Left renal cortex interstitium (tissue), 4 donors: ENCODE measurements around the gene CYGB. TPM values are rescaled to one million over a fixed set of nuclear protein-coding genes. Genes with fewer than 3 reads are reported as not detected.
"Not testable (repeated sequence)": the region's sequence is repeated elsewhere in the genome, so short reads cannot be mapped to it uniquely, and the experiment has no call there.

Experiments used
- DNase-seq, 4 donors: peaks; one replicate each; pipeline ENCODE4 v3.0.0-alpha.2; 2013; ENCODE audit warnings: low read depth in 4 of 4, low spot score in 2 of 4, missing footprints in 1 of 4
- polyA plus RNA-seq, 4 donors: library from polyadenylated mRNA; unstranded; fragments of 120-200 nt; gene quantifications; one replicate each; pipeline ENCODE4 v1.2.1, GENCODE V29; 2013; ENCODE audit not compliant: insufficient read length in 4 of 4

The CYGB gene
- polyA plus RNA-seq, 4 donors = 12.2 to 23.4 (median 14.9) TPM

DNA sequence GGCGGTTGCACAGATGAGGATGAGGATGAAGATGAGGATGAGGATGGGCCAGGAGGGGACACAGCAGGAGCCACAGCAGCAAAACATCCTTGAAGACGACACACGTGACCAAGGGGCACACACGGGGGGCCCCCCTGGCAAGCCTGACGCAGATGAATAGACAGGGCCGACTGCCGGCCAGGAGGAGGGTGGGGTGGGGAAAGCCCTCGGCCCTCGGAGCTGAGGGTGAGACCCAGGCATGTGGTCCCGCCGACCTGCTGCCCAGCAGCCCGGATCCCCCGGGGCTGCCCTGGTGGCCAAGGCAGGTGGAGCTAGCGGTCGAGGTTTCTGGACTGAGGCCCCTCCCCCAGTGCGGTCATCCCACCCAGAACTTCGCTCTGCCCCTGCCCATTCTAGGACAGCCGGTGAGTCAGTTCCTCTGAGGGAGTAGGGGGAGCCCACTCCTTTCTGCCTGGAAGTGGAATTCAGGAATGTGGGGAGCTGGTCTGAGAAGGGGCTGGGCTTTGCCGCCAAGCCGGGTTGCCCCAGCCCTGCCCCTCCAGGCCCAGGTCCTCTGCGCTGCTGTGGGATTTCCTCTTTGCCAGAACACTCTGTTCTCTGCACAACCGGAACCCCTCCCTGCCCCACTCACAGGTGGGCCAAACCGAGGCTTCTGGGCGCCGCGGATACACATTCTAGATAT lies 9.9 kb downstream of the CYGB start:
- DNase-seq = no peak

- DNase-seq = not testable (repeated sequence)
Observed at GRCh38 chr17:76527016-76527415, 10.5 kb downstream of the CYGB start.

DNA sequence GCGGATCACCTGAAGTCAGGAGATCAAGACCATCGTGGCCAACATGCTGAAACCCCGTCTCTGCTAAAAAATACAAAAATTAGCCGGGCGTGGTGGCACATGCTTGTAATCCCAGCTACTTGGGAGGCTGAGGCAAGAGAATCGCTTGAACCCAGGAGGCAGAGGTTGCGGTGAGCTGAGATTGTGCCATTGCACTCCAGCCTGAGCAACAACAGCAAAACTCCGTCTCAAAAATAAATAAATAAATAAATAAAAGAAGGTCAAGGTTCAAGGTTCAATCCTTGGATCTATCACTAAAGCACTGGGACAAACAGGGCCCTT lies 12.0 kb downstream of the CYGB start:
- DNase-seq = not testable (repeated sequence)

- no peak for DNase-seq
Observed at GRCh38 chr17:76524598-76525512, 12.7 kb downstream of the CYGB start.

DNA sequence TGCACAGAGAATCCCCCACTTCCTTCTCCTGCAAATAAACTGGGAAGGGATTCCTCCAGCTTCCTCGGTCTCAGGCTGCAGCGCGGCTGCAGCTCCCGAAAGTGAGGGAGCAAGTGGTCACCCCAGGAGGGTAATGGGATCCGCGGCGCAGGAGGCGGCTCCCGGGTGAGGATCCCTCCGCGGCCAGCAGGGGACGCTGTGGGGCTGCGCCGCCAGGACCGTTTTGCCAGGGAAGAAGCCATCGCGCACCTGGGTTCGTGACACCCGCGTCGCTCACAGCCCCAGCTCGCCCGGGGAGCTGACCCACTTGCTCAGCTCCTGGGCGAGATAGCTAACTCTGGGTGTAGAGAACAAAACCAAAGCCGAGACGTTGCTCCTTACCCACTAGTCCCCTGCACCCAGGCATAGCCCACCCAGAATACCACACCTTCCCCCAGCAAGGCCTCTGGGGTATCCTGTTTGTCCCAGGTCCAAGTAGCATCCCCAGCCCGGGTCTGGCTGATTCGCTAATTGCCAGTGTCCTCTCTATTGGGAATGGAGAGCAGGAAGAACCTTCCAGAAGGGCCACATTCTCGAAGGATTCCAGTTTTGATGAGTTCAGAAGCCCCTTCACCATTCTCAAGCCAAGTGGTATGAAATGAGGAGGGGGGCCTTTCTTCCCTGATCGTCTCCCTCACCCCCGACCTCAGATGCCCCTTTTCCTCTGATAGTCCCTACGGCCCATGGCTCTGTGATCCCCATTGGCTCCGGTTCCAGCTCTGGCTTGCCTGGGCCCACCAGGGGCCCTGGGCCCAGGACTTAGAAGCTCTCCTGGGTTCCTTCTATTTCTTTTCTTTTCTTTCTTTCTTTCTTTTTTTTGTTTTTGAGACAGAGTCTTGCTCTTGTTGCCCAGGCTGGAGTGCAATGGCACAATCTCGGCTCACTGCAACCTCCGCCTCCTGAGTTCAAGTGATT lies 14.1 kb downstream of the CYGB start:
- no peak for DNase-seq

DNA sequence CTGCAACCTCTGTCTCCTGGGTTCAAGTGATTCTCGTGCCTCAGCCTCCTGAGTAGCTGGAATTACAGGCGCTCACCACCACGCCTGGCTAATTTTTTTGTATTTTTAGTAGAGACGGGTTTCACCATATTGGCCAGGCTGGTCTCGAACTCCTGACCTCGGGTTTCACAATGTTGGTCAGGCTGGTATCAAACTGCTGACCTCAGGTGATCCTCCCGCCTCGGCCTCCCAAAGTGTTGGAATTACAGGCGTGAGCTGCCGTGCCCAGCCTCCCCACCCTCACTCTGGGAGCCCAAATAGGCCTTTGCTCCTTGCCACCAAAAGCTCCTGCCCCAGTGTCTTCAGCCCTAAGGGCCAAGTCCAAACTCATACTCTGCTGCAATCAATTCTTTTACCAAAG lies 15.8 kb downstream of the CYGB start:
- not testable (repeated sequence) for DNase-seq

- no peak for DNase-seq
Observed at GRCh38 chr17:76521262-76521661, 16.2 kb downstream of the CYGB start.

GRCh38 chr17:76519048-76519966 lies 18.2 kb downstream of the CYGB start:
- no peak for DNase-seq

GRCh38 chr17:76517638-76518038 lies 19.9 kb downstream of the CYGB start:
- DNase-seq = no peak

GRCh38 chr17:76515274-76515949 lies 22.1 kb downstream of the CYGB start:
- DNase-seq = no peak

DNA sequence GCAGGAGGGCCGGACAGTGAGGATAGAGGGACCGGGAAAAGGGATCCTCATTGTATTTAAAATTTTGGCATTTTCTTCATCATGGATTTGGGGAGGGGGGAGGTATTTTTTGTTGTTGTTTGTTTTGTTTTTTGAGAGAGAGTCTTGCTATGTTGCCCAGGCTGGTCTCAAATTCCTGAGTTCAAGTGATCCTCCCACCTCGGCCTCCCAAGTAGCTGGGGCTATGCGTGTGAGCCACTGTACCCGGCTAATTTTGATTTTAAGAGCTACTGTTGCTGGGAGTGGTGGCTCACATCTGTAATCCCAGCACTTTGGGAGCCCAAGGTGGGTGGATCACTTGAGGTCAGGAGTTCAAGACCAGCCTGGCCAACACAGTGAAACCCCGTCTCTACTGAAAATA lies 23.2 kb downstream of the CYGB start:
- DNase-seq = not testable (repeated sequence)

DNA sequence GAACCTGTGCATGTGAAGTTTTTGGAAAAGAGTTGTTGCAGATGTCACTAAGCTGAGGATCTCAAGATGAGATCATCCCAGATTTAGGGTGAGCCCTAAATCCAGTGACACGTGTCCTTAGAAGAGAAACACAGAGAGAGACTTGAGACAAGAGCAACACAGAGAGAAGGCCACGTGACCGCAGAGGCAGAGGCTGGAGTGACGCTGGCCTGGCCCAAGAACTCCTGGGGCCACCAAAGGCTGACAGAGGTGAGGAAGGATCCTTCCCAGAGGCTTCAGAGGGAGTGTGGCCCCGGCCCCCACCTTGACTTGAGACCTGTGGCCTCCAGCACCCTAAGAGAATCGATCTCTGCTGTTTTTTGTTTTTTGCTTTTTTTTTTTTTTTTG lies 24.2 kb downstream of the CYGB start:
- DNase-seq = no peak

DNA sequence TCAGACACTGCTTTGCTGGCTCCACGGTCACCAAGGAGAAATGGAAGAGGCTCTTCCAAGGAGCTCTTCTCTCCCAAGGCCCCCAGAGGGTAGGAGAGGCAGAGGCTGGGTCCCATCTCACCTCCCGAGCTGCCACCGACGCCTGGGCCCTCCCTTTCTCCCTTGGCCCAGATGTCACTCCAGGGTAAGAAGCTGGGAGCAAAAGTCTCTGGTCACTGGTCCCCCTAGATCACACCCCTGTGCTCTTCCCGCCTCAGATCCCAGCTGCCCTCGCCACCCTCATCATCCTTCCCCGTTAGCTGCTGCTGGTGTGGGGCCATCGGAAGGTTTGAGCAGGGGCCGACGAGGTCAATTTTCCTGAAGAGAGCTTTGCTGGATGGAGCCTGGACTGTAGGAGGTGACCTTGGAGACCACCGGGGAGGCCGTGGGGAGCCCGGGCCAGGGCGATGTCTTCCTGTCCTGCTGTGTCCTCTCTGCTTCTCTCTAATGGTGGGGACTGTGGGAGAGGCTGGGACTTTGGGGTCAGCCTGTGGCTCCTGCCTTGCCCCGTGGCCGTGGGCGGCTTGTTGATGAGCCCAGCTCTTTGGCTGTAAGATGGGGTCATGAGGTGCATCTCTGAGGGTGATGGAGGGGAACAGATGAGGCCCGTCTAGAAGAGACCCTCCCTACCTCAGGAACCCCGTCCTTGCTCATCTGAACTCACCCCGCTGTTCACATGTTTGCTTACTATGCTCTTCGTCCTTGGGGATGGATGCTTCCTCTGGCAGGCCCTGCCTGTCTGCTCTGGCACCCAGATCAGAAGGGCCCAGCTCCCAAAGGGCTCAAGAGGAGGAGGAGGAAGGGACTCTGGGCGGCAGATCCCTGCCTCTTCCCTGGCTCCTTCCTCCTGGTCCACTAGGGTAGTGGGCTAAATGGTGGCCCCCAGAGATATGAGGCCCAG lies 24.9 kb downstream of the CYGB start:
- no peak for DNase-seq

- no peak for DNase-seq
Observed at GRCh38 chr17:76511668-76512365, 25.7 kb downstream of the CYGB start.

- no peak for DNase-seq
Observed at GRCh38 chr17:76510831-76511244, 26.7 kb downstream of the CYGB start.

GRCh38 chr17:76508472-76509063 lies 28.9 kb downstream of the CYGB start:
- DNase-seq = not testable (repeated sequence)
